Renal cortex interstitium (tissue), 11 donors: Measurements from ENCODE around the gene SLC45A3. TPM values are rescaled to one million over a fixed set of nuclear protein-coding genes. Genes with fewer than 3 reads are reported as not detected.
A peak's percentile ranks its signal among the peaks of the same experiment; 100 is the strongest.
"Not testable (repeated sequence)": the region's sequence is repeated elsewhere in the genome, so short reads cannot be mapped to it uniquely, and the experiment has no call there.

ENCODE experiments used
- DNase-seq, 11 donors: peaks; one replicate each; pipeline ENCODE4 v3.0.0-alpha.2; 2013; ENCODE audit warnings: low read depth in 9 of 11, low spot score in 4 of 11; ENCODE audit errors: extremely low read depth in 1 of 11
- polyA plus RNA-seq, 3 donors: library from polyadenylated mRNA; unstranded; fragments of 120-200 nt; gene quantifications; one replicate each; pipeline ENCODE4 v1.2.1, GENCODE V29; 2013; ENCODE audit not compliant: insufficient read length in 3 of 3

SLC45A3 gene
- polyA plus RNA-seq, 3 donors: 8.6 to 12.5 (median 8.9) TPM

- DNase-seq: no peak
Observed at GRCh38 chr1:205660361-205660760, 19.9 kb downstream of the SLC45A3 start.

GRCh38 chr1:205658943-205659581, 21.2 kb downstream of the SLC45A3 start:
- peak in 1 of 11 donors; percentile 58 for DNase-seq

DNA sequence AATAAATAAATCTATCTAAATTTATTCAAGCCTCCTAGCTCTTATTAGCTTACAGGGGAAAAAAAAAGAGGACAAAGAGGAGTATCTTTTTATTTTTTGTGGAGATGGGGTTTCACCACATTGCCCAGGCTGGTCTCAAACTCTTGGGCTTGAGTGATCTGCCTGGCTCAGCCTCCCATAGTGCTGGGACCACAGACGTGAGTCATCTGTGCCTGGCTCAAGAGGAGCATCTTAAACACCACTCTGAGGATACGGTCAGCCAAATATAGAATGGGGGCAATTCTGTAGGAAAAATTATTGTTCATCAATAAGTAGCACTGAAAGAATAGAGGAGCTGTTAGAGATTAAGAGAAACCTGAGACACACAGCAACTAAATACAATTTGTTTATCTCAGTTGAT, 24.1 kb downstream of the SLC45A3 start:
- DNase-seq: no peak

DNA sequence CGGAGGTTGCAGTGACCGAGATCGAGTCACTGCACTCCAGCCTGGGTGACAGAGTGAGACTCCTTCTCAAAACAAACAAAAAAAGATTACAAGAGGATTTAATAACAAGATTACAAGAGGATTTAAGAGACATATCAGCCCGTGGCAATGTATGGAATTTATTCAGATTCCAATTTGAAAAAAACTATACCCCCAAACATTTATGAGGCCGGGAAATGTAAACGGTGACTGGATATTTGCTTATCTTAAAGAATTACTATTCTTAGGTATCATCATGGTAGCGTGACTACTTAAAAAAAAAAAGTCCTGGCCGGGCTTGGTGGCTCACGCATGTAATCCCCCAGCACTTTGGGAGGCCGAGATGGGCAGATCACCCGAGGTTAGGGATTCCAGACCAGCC, 27.3 kb downstream of the SLC45A3 start:
- DNase-seq: no peak

- no peak for DNase-seq
Observed at GRCh38 chr1:205650241-205650640, 30.1 kb downstream of the SLC45A3 start.

GRCh38 chr1:205645519-205645918, 34.8 kb downstream of the SLC45A3 start:
- DNase-seq: no peak

DNA sequence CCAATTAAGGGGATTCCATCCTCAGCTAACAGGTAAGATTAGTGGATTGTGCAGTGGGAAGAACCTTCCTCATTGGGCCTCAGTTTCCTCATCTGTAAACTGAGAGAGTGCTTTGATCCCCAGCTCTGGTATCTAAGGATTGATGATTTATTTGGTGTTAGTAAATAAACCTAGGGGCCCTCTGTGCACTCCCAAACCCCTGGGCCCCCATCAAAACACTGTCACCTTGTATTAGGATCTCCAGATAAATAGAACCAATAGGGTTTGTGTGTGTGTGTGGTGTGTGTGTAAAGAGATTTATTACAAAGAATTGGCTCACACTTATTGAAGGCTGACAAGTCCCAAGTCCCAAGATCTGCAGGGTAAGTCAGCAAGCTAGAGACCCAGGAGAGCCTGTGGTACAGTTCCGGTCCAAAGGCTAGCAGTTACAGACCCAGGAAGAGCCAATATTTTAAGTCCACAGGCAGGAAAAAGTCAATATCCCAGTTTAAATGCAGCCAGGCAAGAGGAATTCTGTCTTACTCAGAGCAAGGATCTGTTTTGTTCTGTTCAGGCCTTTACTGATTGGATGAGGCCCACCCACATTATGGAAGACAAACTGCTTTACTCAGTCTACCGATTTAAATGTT, 37.5 kb downstream of the SLC45A3 start:
- no peak for DNase-seq

DNA sequence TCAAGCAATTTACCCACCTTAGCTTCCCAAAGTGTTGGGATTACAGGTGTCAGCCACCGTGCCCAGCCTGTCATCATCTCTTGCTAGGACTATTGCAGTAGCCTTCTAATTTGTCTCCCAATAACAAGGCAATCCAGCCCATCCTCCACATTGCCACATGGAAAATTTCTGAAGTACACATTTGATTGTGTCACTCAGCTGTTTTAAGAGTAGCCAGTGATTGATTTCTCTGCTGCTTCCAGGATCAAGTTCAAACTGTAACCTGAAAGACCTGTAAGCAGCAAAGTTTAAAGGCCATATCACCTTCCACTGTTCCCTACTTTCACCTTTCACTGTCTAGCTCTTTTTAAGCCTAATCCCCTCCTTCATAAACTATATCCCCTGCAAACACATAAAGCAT, 40.7 kb downstream of the SLC45A3 start:
- DNase-seq: no peak

GRCh38 chr1:205637854-205638468, 42.3 kb downstream of the SLC45A3 start:
- DNase-seq: no peak

DNA sequence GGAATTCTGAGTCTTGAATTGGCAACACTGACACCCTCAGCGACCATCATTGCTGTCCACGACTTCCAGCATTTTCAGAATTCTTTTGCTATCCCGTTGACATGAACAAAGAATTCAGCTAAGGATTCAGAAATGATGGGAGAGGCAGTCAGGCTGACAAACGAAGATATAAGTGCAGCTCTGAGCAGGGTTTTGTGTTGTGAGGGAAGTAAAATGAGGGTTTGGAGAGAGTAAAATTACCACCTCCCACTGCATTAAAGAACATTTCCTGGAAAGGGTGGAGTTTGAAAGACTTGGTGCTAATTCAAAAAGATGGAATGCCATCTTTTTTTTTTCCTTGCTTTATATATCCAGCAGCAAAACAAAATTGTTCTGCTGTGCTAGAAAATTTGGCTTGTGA, 43.6 kb downstream of the SLC45A3 start:
- DNase-seq: no peak

DNA sequence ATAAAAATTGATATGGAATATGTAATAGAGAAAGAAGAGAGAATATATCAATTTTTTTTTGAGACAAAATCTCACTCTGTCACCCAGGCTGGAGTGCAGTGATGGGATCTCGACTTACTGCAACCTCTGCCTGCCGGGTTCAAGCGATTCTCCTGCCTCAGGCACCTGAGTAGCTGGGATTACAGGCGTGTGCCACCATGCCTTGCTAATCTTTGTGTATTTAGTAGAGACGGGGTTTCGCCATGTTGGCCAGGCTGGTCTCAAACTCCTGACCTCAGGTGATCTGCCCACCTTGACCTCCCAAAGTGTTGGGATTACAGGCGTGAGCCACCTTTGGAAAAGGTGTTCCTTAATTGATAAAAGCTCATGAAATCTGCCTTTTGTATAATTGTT, 44.2 kb downstream of the SLC45A3 start:
- DNase-seq: not testable (repeated sequence)

- DNase-seq: no peak
Observed at GRCh38 chr1:205633421-205633976, 46.8 kb downstream of the SLC45A3 start.

- peak in 1 of 11 donors; percentile 36 for DNase-seq
Observed at GRCh38 chr1:205632669-205633169, 47.6 kb downstream of the SLC45A3 start.

DNA sequence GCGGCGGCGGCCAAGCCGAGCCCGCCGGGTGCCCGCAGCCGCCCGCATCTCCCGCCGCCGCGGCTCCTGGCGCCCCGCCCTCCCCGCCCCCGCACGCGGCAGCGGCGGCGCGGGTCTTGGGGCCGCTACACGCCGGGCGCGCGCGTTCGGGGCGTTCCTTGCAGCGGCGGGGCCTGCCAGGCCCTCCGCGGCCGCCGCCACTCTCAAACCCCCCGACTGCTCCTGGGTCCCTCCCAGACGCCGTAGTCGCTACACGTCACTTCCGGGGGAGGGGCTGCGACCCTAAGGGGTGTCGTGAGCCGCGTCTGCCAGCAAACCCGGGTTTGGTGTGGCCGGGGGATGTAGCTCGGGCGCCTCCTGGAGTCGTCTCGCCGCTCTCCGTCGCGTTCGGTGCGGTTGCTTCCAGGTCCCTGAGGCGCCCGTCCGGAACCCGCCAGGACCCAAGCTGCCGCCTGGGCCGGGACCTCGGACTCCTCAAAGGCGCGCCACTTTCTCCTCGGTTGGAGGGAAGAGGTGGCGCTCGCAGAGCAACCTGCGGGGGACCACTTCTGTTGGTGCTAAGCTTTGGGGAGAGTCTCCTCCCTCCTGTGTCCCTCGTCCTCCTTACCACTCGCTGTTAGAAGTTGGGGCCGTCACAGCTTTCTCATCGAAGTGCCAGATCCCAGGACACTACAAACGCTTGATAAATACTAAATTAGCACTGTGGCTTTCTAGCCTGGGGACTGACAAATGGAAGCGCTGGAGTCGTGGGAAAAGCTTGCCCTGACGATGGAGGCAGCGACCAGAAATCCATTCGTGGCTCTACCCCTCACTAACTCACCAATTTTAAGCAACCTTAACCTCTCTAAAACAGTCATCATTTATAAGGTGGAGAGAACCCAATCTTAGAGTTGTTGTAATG, 48.3 kb downstream of the SLC45A3 start, which contains the start of gene ELK4:
ELK4 (minus strand) TSS at position 244 of the 901 bp plus-strand sequence. CDS start 8,129 bp downstream, outside the sequence.
- peak; percentile 95 to 99 (median 98) for DNase-seq

GRCh38 chr1:205631010-205631767, 49.1 kb downstream of the SLC45A3 start:
- peak in 9 of 11 donors; percentile 58 to 82 (median 76) for DNase-seq

GRCh38 chr1:205630651-205631009, 49.7 kb downstream of the SLC45A3 start:
- DNase-seq: no peak

DNA sequence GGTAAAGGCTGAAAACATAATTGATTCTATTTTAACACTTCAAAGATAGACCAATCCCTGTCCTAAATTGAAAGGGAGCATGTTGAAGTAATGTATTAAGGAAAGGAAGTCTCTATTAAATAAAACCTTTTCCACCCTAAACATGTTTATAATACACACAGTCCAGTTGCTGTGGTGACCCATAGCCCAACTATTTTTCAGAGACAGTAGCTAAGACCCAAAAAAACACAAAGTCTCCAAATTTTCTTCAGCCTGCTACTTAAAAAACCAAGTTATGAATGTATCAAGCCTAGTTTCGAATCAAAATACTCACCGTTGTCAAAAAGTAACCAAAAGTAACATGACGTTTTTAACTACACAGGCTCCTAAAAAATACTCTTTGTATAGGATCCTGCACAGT, 50.1 kb downstream of the SLC45A3 start:
- DNase-seq: no peak

DNA sequence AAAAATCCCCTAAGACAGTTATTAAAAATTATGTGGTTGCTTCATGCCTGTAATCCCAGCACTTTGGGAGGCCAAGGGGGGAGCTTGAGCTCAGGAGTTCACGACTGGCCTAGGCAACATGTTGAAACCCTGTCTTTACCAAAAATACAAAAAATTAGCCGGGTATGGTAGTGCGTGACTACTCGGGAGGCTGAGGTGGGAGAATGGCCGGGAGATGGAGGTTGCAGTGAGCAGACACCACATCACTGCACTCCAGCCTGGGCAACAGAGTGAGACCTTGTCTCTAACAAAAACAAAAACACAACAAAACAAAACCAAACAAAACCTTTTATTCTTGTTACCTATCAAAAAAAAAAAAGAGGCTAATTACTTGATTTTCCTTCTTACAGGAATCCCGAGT, 50.6 kb downstream of the SLC45A3 start:
- DNase-seq: no peak
